Measurements from ENCODE around the gene ASCL2.
A peak's percentile ranks its signal among the peaks of the same experiment; 100 is the strongest.
"Not testable (repeated sequence)": the region's sequence is repeated elsewhere in the genome, so short reads cannot be mapped to it uniquely, and the experiment has no call there.

The ASCL2 gene

DNA sequence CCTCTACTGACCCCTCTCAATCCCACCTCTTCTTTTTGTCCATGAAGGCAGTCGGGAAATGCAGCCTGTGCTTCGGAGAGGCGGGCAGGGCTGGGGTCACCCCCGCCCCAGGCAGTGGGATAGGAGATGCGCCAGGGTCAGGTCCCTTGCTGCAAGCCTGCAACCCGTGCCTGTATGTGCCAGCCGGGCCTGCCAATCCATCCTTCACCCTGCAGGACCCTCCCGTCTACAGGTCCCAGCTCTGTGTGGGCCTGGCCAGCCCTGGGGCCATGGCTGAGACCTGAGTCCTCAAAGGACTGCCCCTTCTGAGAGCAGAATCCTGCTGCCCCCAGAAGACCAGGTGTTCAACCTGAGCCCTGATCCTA, 10.9 kb downstream of the ASCL2 start:
- DNase-seq: no peak

GRCh38 chr11:2258501-2259465, 11.6 kb downstream of the ASCL2 start:
- no peak for DNase-seq

GRCh38 chr11:2256951-2257700, 13.3 kb downstream of the ASCL2 start:
- DNase-seq: no peak

DNA sequence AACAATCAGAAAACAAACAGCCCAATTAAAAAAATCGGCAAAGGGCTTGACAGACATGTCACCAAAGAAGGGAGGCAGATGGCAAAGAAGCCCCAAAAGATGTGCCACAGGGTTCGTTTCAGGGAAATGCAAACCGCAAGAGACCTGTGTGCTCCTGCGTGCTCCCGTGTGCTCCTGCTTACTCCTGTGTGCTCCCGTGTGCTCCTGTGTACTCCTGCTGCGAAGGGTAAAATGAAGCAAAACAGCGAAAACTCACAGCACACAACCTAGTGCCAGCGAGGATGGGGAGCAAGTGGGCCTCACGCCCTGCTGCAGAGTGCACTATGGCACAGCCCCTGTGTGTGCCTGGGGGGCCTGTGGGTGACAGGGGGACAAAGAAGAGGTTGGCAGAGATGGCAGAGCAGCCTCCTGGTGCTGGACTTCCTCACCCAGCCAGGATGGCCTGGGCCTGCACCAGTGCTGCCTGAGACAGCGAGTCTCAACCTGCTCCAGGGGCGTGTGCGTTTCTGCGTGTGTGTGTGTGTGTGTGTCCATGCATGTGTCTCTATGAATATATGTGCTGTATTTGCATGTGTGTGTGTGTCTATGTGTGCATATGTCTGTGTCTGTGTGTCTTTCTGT, 14.0 kb downstream of the ASCL2 start:
- no peak for DNase-seq

DNA sequence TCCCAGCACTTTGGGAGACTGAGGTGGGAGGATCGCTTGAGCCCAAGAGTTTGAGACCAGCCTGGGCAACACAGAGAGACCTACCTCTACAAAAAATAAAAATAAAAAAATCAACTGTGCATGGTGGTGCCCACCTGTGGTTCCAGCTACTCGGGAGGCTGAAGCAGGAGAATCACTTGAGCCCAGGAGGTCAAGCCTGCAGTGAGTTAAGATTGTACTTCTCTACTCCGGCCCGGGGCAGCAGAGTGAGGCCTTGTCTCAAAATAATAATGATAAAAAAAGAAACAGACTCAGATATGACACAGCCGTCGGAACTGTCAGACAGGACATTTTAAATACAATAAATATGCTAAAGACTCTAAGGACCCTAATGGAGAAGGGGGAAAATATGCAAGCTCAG, 18.4 kb downstream of the ASCL2 start:
- DNase-seq: no peak

- DNase-seq: no peak
Observed at GRCh38 chr11:2251138-2251537, 19.2 kb downstream of the ASCL2 start.

GRCh38 chr11:2250485-2250884, 19.9 kb downstream of the ASCL2 start:
- no peak for DNase-seq

- DNase-seq: no peak
Observed at GRCh38 chr11:2250041-2250440, 20.3 kb downstream of the ASCL2 start.

GRCh38 chr11:2249189-2249916, 21.0 kb downstream of the ASCL2 start:
- peak; percentile 0 for DNase-seq

GRCh38 chr11:2248762-2249161, 21.6 kb downstream of the ASCL2 start:
- no peak for DNase-seq

DNA sequence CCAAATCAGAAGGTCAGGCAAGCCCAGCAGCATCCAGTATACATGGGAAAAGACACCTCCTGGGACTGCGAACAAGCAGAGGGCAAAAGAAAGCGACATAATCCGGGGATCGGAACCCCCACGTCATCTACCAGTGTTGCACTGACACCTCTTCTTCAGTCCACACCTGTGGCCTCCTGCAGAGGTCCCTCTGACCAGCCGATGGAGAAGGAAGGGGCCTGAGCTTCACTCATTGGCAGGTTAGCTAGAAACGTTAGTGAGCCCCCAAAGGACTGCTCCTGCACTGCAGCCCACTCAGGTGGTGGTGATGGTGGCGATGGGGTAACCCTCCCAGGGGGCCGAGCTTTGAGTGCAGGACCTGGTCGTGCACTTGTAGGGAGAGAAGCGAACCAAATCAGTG, 22.1 kb downstream of the ASCL2 start:
- no peak for DNase-seq

- DNase-seq: no peak
Observed at GRCh38 chr11:2247496-2247895, 22.9 kb downstream of the ASCL2 start.

GRCh38 chr11:2240834-2241233, 29.6 kb downstream of the ASCL2 start:
- no peak for DNase-seq

GRCh38 chr11:2237457-2238238, 32.7 kb downstream of the ASCL2 start:
- no peak for DNase-seq

DNA sequence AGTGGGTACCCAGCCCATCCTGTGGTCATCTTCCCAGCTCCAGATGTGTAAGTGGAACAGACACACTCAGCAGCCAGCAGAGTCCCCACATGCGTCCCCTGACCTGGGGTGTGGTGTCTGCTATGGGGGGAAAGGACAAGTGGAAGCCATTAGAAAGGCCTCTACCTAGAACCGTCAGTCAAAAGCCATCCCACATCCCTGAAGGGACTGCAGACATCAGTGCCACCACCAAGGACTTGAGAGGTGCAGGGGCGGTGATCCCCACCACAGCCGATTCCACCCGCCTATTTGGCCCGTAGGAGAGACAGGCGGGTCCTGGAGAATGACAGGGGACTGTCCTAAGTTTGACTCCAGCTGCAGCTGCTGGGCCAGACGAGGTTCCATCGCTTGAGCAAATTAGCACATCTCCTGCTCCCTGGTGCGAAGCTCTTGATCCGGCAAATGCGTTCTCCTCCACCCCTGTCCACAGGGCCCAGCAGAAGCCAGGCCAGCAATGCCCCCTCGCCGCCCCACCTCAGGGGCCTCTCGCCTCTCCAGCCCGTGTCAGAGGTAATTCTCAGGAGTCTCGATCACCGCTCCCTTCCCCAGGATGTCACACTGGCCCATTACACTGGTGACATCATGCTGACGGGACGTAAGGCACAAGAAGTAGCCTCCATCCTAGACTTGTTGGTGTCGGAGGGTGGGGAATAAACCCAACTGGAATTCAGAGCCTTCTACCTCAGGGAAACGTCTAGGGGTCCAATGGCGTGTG, 33.8 kb downstream of the ASCL2 start:
- not testable (repeated sequence) for DNase-seq

DNA sequence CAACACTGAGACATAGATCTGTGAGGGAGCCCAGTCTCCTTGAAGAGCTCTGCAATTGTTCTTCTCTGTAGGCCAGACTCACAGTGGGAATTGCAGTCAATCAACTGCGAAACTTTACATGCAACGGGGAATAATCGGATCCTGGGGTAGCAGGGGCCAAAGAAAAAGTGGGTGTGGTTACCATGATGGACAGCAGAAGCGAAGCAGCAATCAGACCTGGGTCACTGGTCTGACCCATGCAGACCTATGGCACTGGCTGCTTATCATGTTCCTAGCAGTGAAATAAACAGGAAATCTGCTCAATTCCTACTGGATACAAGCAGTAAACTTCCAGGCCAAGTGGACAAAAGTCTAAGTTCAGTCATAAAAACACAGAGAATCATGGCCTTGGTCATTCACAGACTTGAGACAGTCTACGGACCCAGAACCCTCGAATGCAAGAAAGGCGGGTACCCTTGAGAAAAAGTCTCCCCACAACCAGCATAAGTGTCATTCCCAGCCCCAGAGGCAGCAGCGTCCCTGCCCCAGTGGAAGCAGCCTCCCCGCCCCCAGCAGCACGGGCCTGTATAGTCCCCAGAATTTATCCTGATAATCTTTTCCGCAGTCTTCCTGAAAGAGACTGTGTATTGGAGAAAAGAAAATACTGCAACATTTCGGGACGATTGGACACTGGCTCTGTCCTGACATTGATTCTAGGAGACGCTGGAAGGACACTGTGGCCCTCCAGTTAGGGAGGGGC, 34.6 kb downstream of the ASCL2 start:
- no peak for DNase-seq

- DNase-seq: no peak
Observed at GRCh38 chr11:2234963-2235362, 35.4 kb downstream of the ASCL2 start.

GRCh38 chr11:2233693-2234455, 36.5 kb downstream of the ASCL2 start:
- no peak for DNase-seq

DNA sequence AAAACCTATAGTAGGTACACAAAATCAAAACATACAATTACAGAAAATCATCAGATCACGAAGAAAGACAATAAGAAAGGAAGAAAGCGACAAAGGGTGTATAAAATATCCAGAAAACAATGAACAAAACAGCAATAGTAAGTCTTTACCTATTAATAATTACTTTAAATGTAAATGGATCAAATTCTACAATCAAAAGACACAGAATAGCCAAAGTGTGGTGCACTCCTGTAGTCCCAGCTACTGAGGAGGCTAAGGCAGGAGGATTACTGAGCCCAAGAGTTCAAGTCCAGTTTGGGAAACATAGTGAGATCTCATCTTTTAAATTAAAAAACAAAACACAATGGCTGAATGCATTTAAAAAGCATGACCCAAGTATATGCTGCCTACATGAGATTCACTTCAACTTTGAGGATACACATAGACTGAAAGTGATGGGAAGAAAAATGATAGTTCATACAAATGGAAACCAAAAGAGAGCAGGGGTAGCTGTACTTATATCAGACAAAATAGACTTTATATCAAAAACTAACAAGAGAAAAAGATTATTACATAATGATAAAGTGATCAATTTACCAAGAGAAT, 40.6 kb downstream of the ASCL2 start:
- DNase-seq: no peak
